22Rv1 (cell line): Measurements from ENCODE around the gene ATP1A2.

Source experiments
- CTCF ChIP-seq: fragments of 450-650 bp; IDR thresholded peaks from 2 replicates; pipeline ENCODE4 v1.5.1; 2017; ENCODE audit warnings: mild to moderate bottlenecking
- ZFX ChIP-seq: fragments of 450-650 bp; IDR thresholded peaks from 2 replicates; pipeline ENCODE4 v1.6.1; 2017; ENCODE audit warnings: antibody characterized with exemption, borderline replicate concordance

DNA sequence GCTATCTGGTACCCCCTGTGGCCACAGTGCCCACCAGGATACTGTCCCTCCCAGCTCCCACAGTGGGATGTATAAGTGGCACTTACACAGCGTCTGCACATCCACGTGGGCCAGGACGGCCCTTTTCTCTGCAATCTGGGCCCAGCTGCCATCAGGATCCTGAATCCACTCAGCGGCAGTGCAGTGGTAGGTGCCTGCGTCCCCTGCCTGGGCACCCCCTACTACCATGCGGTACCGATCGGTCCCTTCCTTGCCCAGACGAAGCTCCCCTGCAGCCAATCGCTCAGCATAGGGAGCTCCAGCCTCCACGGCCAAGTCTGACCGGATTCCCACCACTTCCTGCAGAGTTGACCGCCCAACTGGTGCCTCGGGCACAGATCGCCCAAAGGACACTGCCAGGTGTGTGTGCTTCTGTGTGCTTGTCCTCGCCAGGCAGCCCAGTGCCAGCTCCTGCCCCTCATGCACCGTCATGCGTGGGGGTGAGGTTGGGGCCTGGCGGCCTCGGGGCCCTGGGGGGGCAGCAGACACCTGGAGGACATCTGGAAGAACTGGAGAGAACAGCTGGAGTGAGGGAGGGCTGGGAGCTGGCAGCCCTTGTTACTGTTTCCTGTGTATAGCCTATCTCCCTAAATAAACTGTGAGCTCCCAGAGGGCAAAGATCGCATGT, 21.8 kb upstream of the ATP1A2 start:
- TF ChIP-seq CTCF: no peak
- no peak for TF ChIP-seq ZFX
